HepG2 (cell line): ENCODE results near the gene LRIG3. TPM values are rescaled to one million over a fixed set of nuclear protein-coding genes. Genes with fewer than 3 reads are reported as not detected.

Experiments
- ATAC-seq: fragments of 200-7000 bp; cut with Tn5 transposase; 3 replicates; pipeline ENCODE4 v1.9.1; 2020; ENCODE audit warnings: mild to moderate bottlenecking, moderate library complexity
- BruUV-seq: library from RNA; stranded (reverse); fragments of 400-500 nt; replicated peaks from 2 replicates; lab custom pipeline; 2021; lab: Mats Ljungman, UMichigan
- CTCF ChIA-PET: fragments of 300-600 bp; formaldehyde crosslinking; extraction: SDS; loops from one replicate; lab custom pipeline; 2021; ENCODE audit warnings: low total read pairs, inconsistent platforms, low intra/inter-chr PET ratio; lab: Yijun Ruan, JAX
- POLR2A ChIA-PET: fragments of 350-600 bp; sonication (Branson Sonifier 250); formaldehyde crosslinking; loops from one replicate; lab custom pipeline; 2020; ENCODE audit warnings: antibody characterized with exemption, inconsistent platforms; lab: Yijun Ruan, JAX
- DNase-seq: peaks from one replicate; pipeline ENCODE4 v3.0.0-alpha.2; 2015; ENCODE audit warnings: low spot score
- FAIRE-seq: peaks from 3 replicates; lab custom pipeline; 2011; peaks lifted over from hg19 to GRCh38; lab: Jason Lieb, UNC
- H2AFZ ChIP-seq: one replicate; pipeline ENCODE4 v1.6.1; 2011; ENCODE audit warnings: low read length, inconsistent platforms
- H3K27ac ChIP-seq: fragments of 300-600 bp; 3 replicates; pipeline ENCODE4 v1.8.0; 2011; ENCODE audit warnings: mixed run types, mild to moderate bottlenecking, mixed read lengths, low read length, inconsistent platforms; ENCODE audit not compliant: insufficient read depth; ENCODE audit errors: extremely low read length
- H3K27me3 ChIP-seq, 2 experiments: fragments of 200-600 bp in 1 of 2; 2 replicates in 1 of 2; 3 replicates in 1 of 2; pipeline versions ENCODE4 v1.6.0 to v1.8.0; 2011; ENCODE audit warnings: low read length in 2 of 2, mild to moderate bottlenecking in 2 of 2, moderate library complexity in 2 of 2, inconsistent platforms in 1 of 2; ENCODE audit not compliant: insufficient read depth in 2 of 2, control insufficient read depth in 1 of 2
- H3K36me3 ChIP-seq, 2 experiments: fragments of 200-600 bp in 1 of 2; replicated peaks in 1 of 2; 2 replicates in 1 of 2; 3 replicates in 1 of 2; pipeline versions ENCODE4 v1.5.1 to v1.8.0; 2011; ENCODE audit warnings: low read length in 2 of 2, inconsistent platforms in 1 of 2; ENCODE audit not compliant: insufficient read depth in 2 of 2, control insufficient read depth in 1 of 2
- H3K4me1 ChIP-seq: 2 replicates; pipeline ENCODE4 v1.5.1; 2012; ENCODE audit warnings: low read length, inconsistent platforms; ENCODE audit not compliant: insufficient read depth
- H3K4me2 ChIP-seq: 2 replicates; pipeline ENCODE4 v1.6.0; 2011; ENCODE audit warnings: low read depth, low read length, inconsistent platforms
- H3K4me3 ChIP-seq, 3 experiments: fragments of 200-600 bp in 1 of 3; sonication (generic), shearing (Covaris generic) in 1 of 3; replicated peaks in 1 of 3; 2 replicates each; pipeline ENCODE4 v1.5.1; 2011 to 2016; ENCODE audit warnings: low read length in 3 of 3, inconsistent platforms in 2 of 3, low read depth in 2 of 3, mild to moderate bottlenecking in 2 of 3, control low read depth in 1 of 3, mixed read lengths in 1 of 3; ENCODE audit not compliant: insufficient read depth in 1 of 3
- H3K79me2 ChIP-seq: one replicate; pipeline ENCODE4 v1.6.1; 2011; ENCODE audit warnings: low read length, inconsistent platforms; ENCODE audit not compliant: insufficient read depth
- H3K9ac ChIP-seq: 2 replicates; pipeline ENCODE4 v1.6.0; 2011; ENCODE audit warnings: mild to moderate bottlenecking, low read depth, low read length, inconsistent platforms; ENCODE audit not compliant: insufficient read depth
- H3K9me3 ChIP-seq: 2 replicates; pipeline ENCODE4 v1.5.1; 2012; ENCODE audit warnings: mild to moderate bottlenecking, low read length
- H4K20me1 ChIP-seq: 2 replicates; pipeline ENCODE4 v1.6.0; 2011; ENCODE audit warnings: inconsistent platforms, mild to moderate bottlenecking, low read length, moderate library complexity; ENCODE audit not compliant: insufficient read depth
- CEBPB ChIP-seq: IDR thresholded peaks from 2 replicates; pipeline ENCODE4 v1.6.1; 2011; ENCODE audit warnings: low read depth, low read length, improper control_type of control experiment, borderline replicate concordance
- KLF13 ChIP-seq: sonication (generic); formaldehyde crosslinking; IDR thresholded peaks from 2 replicates; pipeline ENCODE4 v1.4.0; 2020; ENCODE audit warnings: mild to moderate bottlenecking, missing genetic modification reagents
- MED1 ChIP-seq: sonication (generic); formaldehyde crosslinking; IDR thresholded peaks from 2 replicates; pipeline ENCODE4 v1.4.0; 2020; ENCODE audit warnings: missing genetic modification reagents
- NFE2L2 ChIP-seq: fragments of 150-350 bp; IDR thresholded peaks from 2 replicates; pipeline ENCODE4 v1.6.1; 2014; ENCODE audit warnings: low read length
- NR2F1 ChIP-seq, 2 experiments: fragments of 450-650 bp in 1 of 2; formaldehyde crosslinking in 1 of 2; IDR thresholded peaks; 2 replicates each; pipeline versions ENCODE4 v1.5.0 to v1.6.1; 2016 to 2020; ENCODE audit warnings: mild to moderate bottlenecking in 1 of 2, missing compliant biosample characterization in 1 of 2, missing genetic modification reagents in 1 of 2, moderate library complexity in 1 of 2
- REL ChIP-seq: sonication (generic); formaldehyde crosslinking; conservative IDR thresholded peaks from 2 replicates; pipeline ENCODE4 v1.8.0; 2022; ENCODE audit warnings: mild to moderate bottlenecking, missing genetic modification reagents, moderate library complexity
- SETDB1 ChIP-seq: sonication (generic); formaldehyde crosslinking; IDR thresholded peaks from 2 replicates; pipeline ENCODE4 v1.5.1; 2020; ENCODE audit warnings: missing genetic modification reagents, mild to moderate bottlenecking, borderline replicate concordance
- STAT6 ChIP-seq: sonication (generic); formaldehyde crosslinking; IDR thresholded peaks from 2 replicates; pipeline ENCODE4 v1.4.0; 2020; ENCODE audit warnings: missing genetic modification reagents, mild to moderate bottlenecking, borderline replicate concordance
- TCF12 ChIP-seq, 2 experiments: fragments of 450-650 bp in 1 of 2; sonication (generic) in 1 of 2; formaldehyde crosslinking in 1 of 2; IDR thresholded peaks; 2 replicates each; pipeline versions ENCODE4 v1.6.1 to v1.8.0; 2017 to 2022; ENCODE audit warnings: antibody characterized with exemption in 1 of 2, mild to moderate bottlenecking in 1 of 2, missing genetic modification reagents in 1 of 2, moderate library complexity in 1 of 2
- ZMAT5 ChIP-seq: sonication (generic); formaldehyde crosslinking; IDR thresholded peaks from 2 replicates; pipeline ENCODE4 v1.5.0; 2020; ENCODE audit warnings: mild to moderate bottlenecking, low read depth, missing genetic modification reagents, borderline replicate concordance
- ZNF331 ChIP-seq: sonication (generic); formaldehyde crosslinking; IDR thresholded peaks from 2 replicates; pipeline ENCODE4 v1.4.0; 2020; ENCODE audit warnings: missing genetic modification reagents
- ZNF577 ChIP-seq: sonication (generic); formaldehyde crosslinking; IDR thresholded peaks from 2 replicates; pipeline ENCODE4 v1.4.0; 2020; ENCODE audit warnings: mild to moderate bottlenecking, low read depth, missing genetic modification reagents, borderline replicate concordance
- ZNF777 ChIP-seq: sonication (generic); formaldehyde crosslinking; IDR thresholded peaks from 2 replicates; pipeline ENCODE4 v1.4.0; 2020; ENCODE audit warnings: missing genetic modification reagents
- WGBS: methylation state at CpG from one replicate; pipeline ENCODE4 v1.1.6; 2017; ENCODE audit warnings: low lambda C conversion rate; 5-methylcytosine and 5-hydroxymethylcytosine counted together
- in situ Hi-C: cut with HindIII; loops from 2 replicates; pipeline ENCODE4 v1.10.0; 2017; ENCODE audit warnings: low pct_unique_long_range_greater_than_20kb; ENCODE audit not compliant: extremely low pct_ligation_motif_present
- intact Hi-C: fragments of 100-400 bp; cut with micrococcal nuclease; formaldehyde crosslinking; loops from one replicate; pipeline ENCODE4 v1.10.0; 2022; ENCODE audit not compliant: unreplicated experiment
- polyA plus RNA-seq, 8 experiments: library from polyadenylated mRNA; depleted of rRNA in 3 of 8; stranded (reverse) in 7 of 8; unstranded in 1 of 8; fragments of >200 nt; fragmentation: Illumina TruSeq in 4 of 8; extraction: Trizol in 4 of 8; gene quantifications; 2 replicates each; pipeline versions ENCODE4 v1.2.1 to v1.2.3, GENCODE V29; 2011 to 2016; ENCODE audit warnings: low read depth in 4 of 8, missing spikeins in 1 of 8, mixed read lengths in 1 of 8; ENCODE audit not compliant: insufficient read depth in 1 of 8
- total RNA-seq, 5 experiments: library from RNA; depleted of rRNA; stranded (reverse); fragments of >200 nt; fragmentation: Illumina TruSeq; extraction: Trizol; gene quantifications; 2 replicates each; pipeline ENCODE4 v1.2.3, GENCODE V29; 2016; ENCODE audit warnings: low read depth in 1 of 5
- TF ChIP-seq, protein P1 (sequence below): sonication (generic); formaldehyde crosslinking; IDR thresholded peaks from 2 replicates; pipeline ENCODE4 v1.5.0; 2020; ENCODE audit warnings: missing genetic modification reagents

LRIG3 gene
- total and polyA plus RNA-seq, 2 of the 13 experiments (the other 11 are each of a cell fraction or from before 2014, with no cell fraction given) = 7.7 to 17.4 TPM

- Histone ChIP-seq H3K9me3 (no peaks in the 10 kb centered on the region), H4K20me1 (no peaks in the 10 kb centered on the region), H3K27ac (no peak overlapping the region), H3K36me3 (peaks cover 3 to 33% of the 10 kb centered on the region in 2 experiments; a peak in 3 of 5 replicates), H3K9ac (no peak overlapping the region), H3K4me2 (no peak overlapping the region), H3K79me2 (no peaks in the 10 kb centered on the region), H3K4me1 (no peaks in the 10 kb centered on the region)
- CTCF ChIA-PET = no interaction called here
- intact Hi-C loops = no loop called here
- FAIRE-seq (no peak), ATAC-seq (no peak), DNase-seq (no peak)
- in situ Hi-C loops = no loop called here
- 92% methylated on average over 3 of the region's 3 CpGs for WGBS
- POLR2A ChIA-PET = no interaction called here
- BruUV-seq = no TSS peak
- TF ChIP-seq NR2F1 (CRISPR knock-in tag; IDR thresholded peaks at IDR 0.05) (no peak), CEBPB (peak; percentile 71), KLF13 (CRISPR knock-in tag) (no peak), ZNF777 (CRISPR knock-in tag) (no peak), ZNF331 (CRISPR knock-in tag) (no peak)
- TF ChIP-seq, protein P1, sequence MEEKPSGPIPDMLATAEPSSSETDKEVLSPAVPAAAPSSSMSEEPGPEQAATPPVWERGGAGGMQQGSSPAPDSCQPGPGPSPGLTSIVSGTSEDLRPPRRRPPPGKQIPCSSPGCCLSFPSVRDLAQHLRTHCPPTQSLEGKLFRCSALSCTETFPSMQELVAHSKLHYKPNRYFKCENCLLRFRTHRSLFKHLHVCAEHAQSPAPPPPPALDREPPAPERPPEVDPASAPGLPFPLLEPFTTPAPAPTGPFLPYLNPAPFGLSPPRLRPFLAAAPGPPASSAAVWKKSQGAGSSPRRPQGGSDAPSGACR (CRISPR knock-in tag) = no peak
- TF ChIP-seq, all 625 proteins: peak for 1
- H3K27me3 ChIP-seq = no peaks in the 10 kb centered on the region
- no peak overlapping the region for H2AFZ ChIP-seq
- H3K4me3 ChIP-seq = no peak overlapping the region
Observed at GRCh38 chr12:58886474-58886873, 33.8 kb downstream of the LRIG3 start.

- H3K36me3 ChIP-seq = peaks cover 5 to 38% of the 10 kb centered on the region in 2 experiments; a peak in 3 of 5 replicates
- H2AFZ ChIP-seq = no peak overlapping the region
- H4K20me1 ChIP-seq = no peaks in the 10 kb centered on the region
- H3K79me2 ChIP-seq = no peaks in the 10 kb centered on the region
- FAIRE-seq (no peak), DNase-seq (no peak), ATAC-seq (no peak)
- no peak overlapping the region for H3K4me2 ChIP-seq
- no peak overlapping the region for H3K9ac ChIP-seq
- H3K9me3 ChIP-seq = no peaks in the 10 kb centered on the region
- no peaks in the 10 kb centered on the region for H3K27me3 ChIP-seq
- intact Hi-C loops = loop anchor here (5.0 kb wide), 1 partner anchor 32 kb away; no protein-coding TSS in a partner anchor
- in situ Hi-C loops = no loop called here
- ChIA-PET CTCF (no interaction called here), POLR2A (no interaction called here)
- WGBS = 99% methylated on average over 4 of the region's 4 CpGs
- no peak overlapping the region for H3K27ac ChIP-seq
- no peak overlapping the region for H3K4me3 ChIP-seq
- BruUV-seq = no TSS peak
- H3K4me1 ChIP-seq = no peaks in the 10 kb centered on the region
- TF ChIP-seq ZMAT5 (CRISPR knock-in tag) (no peak), STAT6 (CRISPR knock-in tag) (no peak), ZNF577 (CRISPR knock-in tag) (no peak), TCF12 (IDR thresholded peaks at IDR 0.05) (no peak), TCF12 (CRISPR knock-in tag; IDR thresholded peaks at IDR 0.05) (no peak), MED1 (CRISPR knock-in tag) (no peak), NFE2L2 (no peak), REL (CRISPR knock-in tag) (no peak), SETDB1 (CRISPR knock-in tag) (no peak)
Observed at GRCh38 chr12:58884916-58885315, 35.4 kb downstream of the LRIG3 start.
